WERI-Rb-1 (cell line): ENCODE data around the gene LOXL1.

Source experiments
- DNase-seq: peaks from one replicate; pipeline ENCODE4 v3.0.0-alpha.2; 2020
- H3K27ac ChIP-seq: fragments of 250-450 bp; sonication (Bioruptor Pico); 2 replicates; pipeline ENCODE4 v1.5.1; 2020; ENCODE audit warnings: mild to moderate bottlenecking, moderate library complexity
- H3K27me3 ChIP-seq: fragments of 250-450 bp; sonication (Bioruptor Pico); 2 replicates; pipeline ENCODE4 v1.5.1; 2021; ENCODE audit warnings: mild to moderate bottlenecking, low read depth, moderate library complexity; ENCODE audit not compliant: insufficient read depth, severe bottlenecking
- H3K36me3 ChIP-seq: fragments of 250-450 bp; sonication (Bioruptor Pico); 2 replicates; pipeline ENCODE4 v1.5.1; 2020; ENCODE audit warnings: mild to moderate bottlenecking, moderate library complexity
- H3K4me3 ChIP-seq: 2 replicates; pipeline ENCODE4 v1.5.1; 2011; ENCODE audit warnings: low read depth, mild to moderate bottlenecking, control low read depth, low read length
- H3K9me3 ChIP-seq: fragments of 250-450 bp; sonication (Bioruptor Pico); 2 replicates; pipeline ENCODE4 v1.5.1; 2021; ENCODE audit warnings: mild to moderate bottlenecking, moderate library complexity; ENCODE audit not compliant: severe bottlenecking
- CTCF ChIP-seq: IDR thresholded peaks from 2 replicates; pipeline ENCODE4 v1.5.1; 2011; ENCODE audit warnings: low read depth, mild to moderate bottlenecking, control low read depth, inconsistent platforms, low read length

The LOXL1 gene

GRCh38 chr15:73923488-73924164 is 2.6 kb upstream of the LOXL1 start:
- DNase-seq: peak; percentile 52
- Histone ChIP-seq H3K36me3 (peaks cover 13% of the 10 kb centered on the region), H3K9me3 (peaks cover 6% of the 10 kb centered on the region), H3K4me3 (peak overlapping the region; percentile 12; the same call in 1 of the 2 replicates), H3K27ac (peak overlapping the region; percentile 90), H3K27me3 (no peaks in the 10 kb centered on the region)
- TF ChIP-seq CTCF: no peak

- TF ChIP-seq CTCF: no peak
- DNase-seq: peak; percentile 91
- peak overlapping the region; percentile 90 for H3K27ac ChIP-seq
- H3K4me3 ChIP-seq: peak overlapping the region; percentile 89
- no peaks in the 10 kb centered on the region for H3K9me3 ChIP-seq
- peaks cover 10% of the 10 kb centered on the region for H3K36me3 ChIP-seq
- H3K27me3 ChIP-seq: no peaks in the 10 kb centered on the region
These were observed 1.9 kb upstream of the LOXL1 start for GRCh38 chr15:73924171-73924921.

GRCh38 chr15:73925848-73926218 is 429 bp upstream of the LOXL1 start:
- Histone ChIP-seq H3K27me3 (no peaks in the 10 kb centered on the region), H3K27ac (peak overlapping the region; percentile 90), H3K9me3 (no peaks in the 10 kb centered on the region), H3K4me3 (peak overlapping the region; percentile 89), H3K36me3 (peaks cover 15% of the 10 kb centered on the region)
- no peak for TF ChIP-seq CTCF
- DNase-seq: no peak

- H3K27ac ChIP-seq: peak overlapping the region; percentile 90
- H3K27me3 ChIP-seq: no peaks in the 10 kb centered on the region
- DNase-seq: no peak
These were observed 777 bp downstream of the LOXL1 start for GRCh38 chr15:73927003-73927475.

GRCh38 chr15:73927476-73928240 is 1.4 kb downstream of the LOXL1 start:
- Histone ChIP-seq H3K27ac (peak overlapping the region; percentile 90), H3K36me3 (peaks cover 33% of the 10 kb centered on the region), H3K4me3 (peak overlapping the region; percentile 89), H3K9me3 (no peaks in the 10 kb centered on the region), H3K27me3 (no peaks in the 10 kb centered on the region)
- TF ChIP-seq CTCF: peak; percentile 59
- peak; percentile 73 for DNase-seq

More at GRCh38 chr15:73927003-73927475, 777 bp downstream of the LOXL1 start:
- Histone ChIP-seq H3K36me3 (peaks cover 27% of the 10 kb centered on the region), H3K4me3 (peak overlapping the region; percentile 89), H3K9me3 (no peaks in the 10 kb centered on the region)
- TF ChIP-seq CTCF: no peak
